ENCODE measurements around the gene SLCO3A1. TPM values are rescaled to one million over a fixed set of nuclear protein-coding genes. Genes with fewer than 3 reads are reported as not detected.

SLCO3A1 gene
- total RNA-seq, 1 donor from 2014 or later, result 34.2 TPM

GRCh38 chr15:91965501-91966193, 112.1 kb downstream of the SLCO3A1 start:
- no peak for DNase-seq (ENCODE audit: low spot score)

GRCh38 chr15:91966194-91966552, 112.7 kb downstream of the SLCO3A1 start:
- DNase-seq (ENCODE audit: low spot score), result no peak

- no peak for DNase-seq (ENCODE audit: low spot score)
Measured at GRCh38 chr15:91967935-91968606, 114.6 kb downstream of the SLCO3A1 start.

GRCh38 chr15:91968610-91969009, 115.1 kb downstream of the SLCO3A1 start:
- no peak for DNase-seq (ENCODE audit: low spot score)

GRCh38 chr15:91970142-91970541, 116.6 kb downstream of the SLCO3A1 start:
- DNase-seq (ENCODE audit: low spot score), result peak; percentile 61

- no peak for DNase-seq (ENCODE audit: low spot score)
Measured at GRCh38 chr15:91973481-91973880, 120.0 kb downstream of the SLCO3A1 start.

GRCh38 chr15:91974321-91974720, 120.8 kb downstream of the SLCO3A1 start:
- no peak for DNase-seq (ENCODE audit: low spot score)

GRCh38 chr15:91975241-91975978, 121.9 kb downstream of the SLCO3A1 start:
- no peak for DNase-seq (ENCODE audit: low spot score)

GRCh38 chr15:91976966-91977365, 123.5 kb downstream of the SLCO3A1 start:
- DNase-seq (ENCODE audit: low spot score), result no peak

GRCh38 chr15:91980502-91981267, 127.2 kb downstream of the SLCO3A1 start:
- no peak for DNase-seq (ENCODE audit: low spot score)

- no peak for DNase-seq (ENCODE audit: low spot score)
Measured at GRCh38 chr15:91981821-91982800, 128.6 kb downstream of the SLCO3A1 start.

- DNase-seq (ENCODE audit: low spot score), result no peak
Measured at GRCh38 chr15:91983729-91984340, 130.3 kb downstream of the SLCO3A1 start.

GRCh38 chr15:91985297-91985696, 131.8 kb downstream of the SLCO3A1 start:
- no peak for DNase-seq (ENCODE audit: low spot score)

GRCh38 chr15:91988071-91988470, 134.6 kb downstream of the SLCO3A1 start:
- no peak for DNase-seq (ENCODE audit: low spot score)

- DNase-seq (ENCODE audit: low spot score), result no peak
Measured at GRCh38 chr15:91988655-91989054, 135.1 kb downstream of the SLCO3A1 start.

- DNase-seq (ENCODE audit: low spot score), result no peak
Measured at GRCh38 chr15:91989821-91990220, 136.3 kb downstream of the SLCO3A1 start.

GRCh38 chr15:91992945-91993344, 139.4 kb downstream of the SLCO3A1 start:
- DNase-seq (ENCODE audit: low spot score), result no peak

- no peak for DNase-seq (ENCODE audit: low spot score)
Measured at GRCh38 chr15:91995146-91995545, 141.6 kb downstream of the SLCO3A1 start.

GRCh38 chr15:91997163-91997562, 143.7 kb downstream of the SLCO3A1 start:
- no peak for DNase-seq (ENCODE audit: low spot score)

- DNase-seq (ENCODE audit: low spot score), result no peak
Measured at GRCh38 chr15:92000709-92001108, 147.2 kb downstream of the SLCO3A1 start.
